GM21619 (cell line): ENCODE measurements around the gene IZUMO1R.
A peak's percentile ranks its signal among the peaks of the same experiment; 100 is the strongest.
"Not testable (repeated sequence)": the region's sequence is repeated elsewhere in the genome, so short reads cannot be mapped to it uniquely, and the experiment has no call there.

Experiments used
- ATAC-seq: cut with Tn5 transposase; IDR thresholded peaks from one replicate; pipeline ENCODE4 v1.9.1; 2021; ENCODE audit not compliant: unreplicated experiment

Gene IZUMO1R

GRCh38 chr11:94325681-94326080 lies 21.3 kb downstream of the IZUMO1R start:
- ATAC-seq = peak; percentile 88

- ATAC-seq = no peak
These were observed 22.6 kb downstream of the IZUMO1R start for GRCh38 chr11:94326947-94327346.

GRCh38 chr11:94328587-94329080 lies 24.3 kb downstream of the IZUMO1R start:
- ATAC-seq = no peak

GRCh38 chr11:94329501-94329900 lies 25.1 kb downstream of the IZUMO1R start:
- no peak for ATAC-seq

- ATAC-seq = no peak
These were observed 26.4 kb downstream of the IZUMO1R start for GRCh38 chr11:94330789-94331188.

- ATAC-seq = no peak
These were observed 28.4 kb downstream of the IZUMO1R start for GRCh38 chr11:94332814-94333213.

GRCh38 chr11:94336033-94336432 lies 31.7 kb downstream of the IZUMO1R start:
- ATAC-seq = no peak

GRCh38 chr11:94338651-94339050 lies 34.3 kb downstream of the IZUMO1R start:
- no peak for ATAC-seq

GRCh38 chr11:94342250-94342649 lies 37.9 kb downstream of the IZUMO1R start:
- ATAC-seq = no peak

GRCh38 chr11:94343495-94343894 lies 39.1 kb downstream of the IZUMO1R start:
- no peak for ATAC-seq

GRCh38 chr11:94346311-94346710 lies 41.9 kb downstream of the IZUMO1R start:
- not testable (repeated sequence) for ATAC-seq

- not testable (repeated sequence) for ATAC-seq
These were observed 46.6 kb downstream of the IZUMO1R start for GRCh38 chr11:94350850-94351563.
